Measurements from ENCODE around the gene SMS.

SMS gene

GRCh38 chrX:22041907-22042530 lies 101.5 kb downstream of the SMS start:
- Histone ChIP-seq H3K4me1 (ENCODE audit: control insufficient read depth in 1 of 2, insufficient read depth in 2 of 2, low read length in 2 of 2) (no peaks in the 10 kb centered on the region), H3K9me3 (ENCODE audit: control insufficient read depth in 1 of 2, low read length in 2 of 2) (no peaks in the 10 kb centered on the region), H3K4me3 (ENCODE audit: low read depth in 1 of 2, low read length in 2 of 2) (no peak overlapping the region), H3K9ac (ENCODE audit: low read depth in 1 of 2, low read length in 2 of 2) (no peak overlapping the region), H3K27me3 (ENCODE audit: control insufficient read depth in 1 of 2, insufficient read depth in 2 of 2, low read length in 2 of 2) (no peaks in the 10 kb centered on the region), H3K36me3 (ENCODE audit: control insufficient read depth in 1 of 2, insufficient read depth in 2 of 2, low read length in 2 of 2) (no peaks in the 10 kb centered on the region), H3K27ac (ENCODE audit: low read depth, low read length) (no peak overlapping the region)

- Histone ChIP-seq H3K4me1 (ENCODE audit: control insufficient read depth in 1 of 2, insufficient read depth in 2 of 2, low read length in 2 of 2) (no peaks in the 10 kb centered on the region), H3K36me3 (ENCODE audit: control insufficient read depth in 1 of 2, insufficient read depth in 2 of 2, low read length in 2 of 2) (no peaks in the 10 kb centered on the region), H3K9ac (ENCODE audit: low read depth in 1 of 2, low read length in 2 of 2) (no peak overlapping the region), H3K9me3 (ENCODE audit: control insufficient read depth in 1 of 2, low read length in 2 of 2) (no peaks in the 10 kb centered on the region), H3K27ac (ENCODE audit: low read depth, low read length) (no peak overlapping the region), H3K27me3 (ENCODE audit: control insufficient read depth in 1 of 2, insufficient read depth in 2 of 2, low read length in 2 of 2) (no peaks in the 10 kb centered on the region), H3K4me3 (ENCODE audit: low read depth in 1 of 2, low read length in 2 of 2) (no peak overlapping the region)
Observed at GRCh38 chrX:22043872-22044271, 103.4 kb downstream of the SMS start.

All from duodenal mucosa (tissue), 2 donors.